PC-3 (cell line): ENCODE results near the gene ARRB1. TPM values are rescaled to one million over a fixed set of nuclear protein-coding genes. Genes with fewer than 3 reads are reported as not detected.

Source experiments
- ATAC-seq: fragments of 200-7000 bp; cut with Tn5 transposase; 2 replicates; pipeline ENCODE4 v1.9.1; 2020; ENCODE audit warnings: mild to moderate bottlenecking, moderate library complexity
- BruUV-seq: library from RNA; stranded (reverse); fragments of 400-500 nt; replicated peaks from 2 replicates; lab custom pipeline; 2021; lab: Mats Ljungman, UMichigan
- CTCF ChIA-PET: fragments of 300-600 bp; sonication (Branson Sonifier 250); formaldehyde crosslinking; loops from one replicate; lab custom pipeline; 2022; ENCODE audit warnings: antibody characterized with exemption; lab: Charles Lee
- POLR2A ChIA-PET: fragments of 300-600 bp; sonication (Branson Sonifier 250); formaldehyde crosslinking; loops from one replicate; lab custom pipeline; 2022; ENCODE audit warnings: antibody characterized with exemption; ENCODE audit not compliant: unreplicated experiment; lab: Charles Lee
- DNase-seq: peaks from one replicate; pipeline ENCODE4 v3.0.0-alpha.2; 2015
- H2AFZ ChIP-seq: fragments of 300-600 bp; sonication (generic); 2 replicates; pipeline ENCODE4 v1.6.0; 2016; ENCODE audit warnings: antibody characterized with exemption, low read length
- H3F3A ChIP-seq: fragments of 300-600 bp; sonication (generic); one replicate; pipeline ENCODE4 v1.6.0; 2017; ENCODE audit warnings: antibody characterized with exemption, low read length, control low read depth, mild to moderate bottlenecking; ENCODE audit not compliant: unreplicated experiment
- H3K27ac ChIP-seq: fragments of 300-600 bp; sonication (generic); 2 replicates; pipeline ENCODE4 v1.5.1; 2016; ENCODE audit warnings: mild to moderate bottlenecking, low read length
- H3K27me3 ChIP-seq: fragments of 300-600 bp; sonication (generic); 2 replicates; pipeline ENCODE4 v1.6.1; 2016; ENCODE audit warnings: low read length, mixed read lengths
- H3K36me3 ChIP-seq: fragments of 300-600 bp; sonication (generic); 2 replicates; pipeline ENCODE4 v1.6.1; 2016; ENCODE audit warnings: low read depth, mixed run types, low read length, mixed read lengths
- H3K4me1 ChIP-seq: fragments of 300-600 bp; sonication (generic); 2 replicates; pipeline ENCODE4 v1.5.1; 2016; ENCODE audit warnings: low read length; ENCODE audit not compliant: insufficient read depth
- H3K4me2 ChIP-seq: fragments of 300-600 bp; sonication (generic); 2 replicates; pipeline ENCODE4 v1.6.0; 2016; ENCODE audit warnings: low read length
- H3K4me3 ChIP-seq: fragments of 300-600 bp; sonication (generic); 2 replicates; pipeline ENCODE4 v1.5.1; 2016; ENCODE audit warnings: mild to moderate bottlenecking, low read length, mixed read lengths
- H3K79me2 ChIP-seq: fragments of 300-600 bp; sonication (generic); 2 replicates; pipeline ENCODE4 v1.6.1; 2017; ENCODE audit warnings: low read length, mixed read lengths
- H3K9ac ChIP-seq: fragments of 300-600 bp; sonication (generic); 2 replicates; pipeline ENCODE4 v1.6.0; 2016; ENCODE audit warnings: mild to moderate bottlenecking, low read length
- H3K9me2 ChIP-seq: fragments of 300-600 bp; sonication (generic); replicated peaks from 2 replicates; pipeline ENCODE4 v1.6.1; 2016; ENCODE audit warnings: mixed run types, low read length, mixed read lengths
- H3K9me3 ChIP-seq: fragments of 300-600 bp; sonication (generic); 2 replicates; pipeline ENCODE4 v1.6.1; 2016; ENCODE audit warnings: low read length, mixed read lengths
- H4K20me1 ChIP-seq: fragments of 300-600 bp; sonication (generic); 2 replicates; pipeline ENCODE4 v1.6.1; 2016; ENCODE audit warnings: low read length, mixed read lengths
- EZH2 ChIP-seq: fragments of 300-600 bp; sonication (generic); IDR thresholded peaks from one replicate; pipeline ENCODE4 v1.6.1; 2017; ENCODE audit warnings: antibody characterized with exemption, mild to moderate bottlenecking, low read length; ENCODE audit not compliant: unreplicated experiment
- EZH2phosphoT487 ChIP-seq: fragments of 300-600 bp; sonication (generic); IDR thresholded peaks from 2 replicates; pipeline ENCODE4 v1.6.1; 2018; ENCODE audit warnings: mild to moderate bottlenecking, antibody characterized with exemption, low read length, borderline replicate concordance
- intact Hi-C: fragments of 100-400 bp; cut with micrococcal nuclease; formaldehyde crosslinking; loops from 2 replicates; pipeline ENCODE4 v1.9.0; 2023
- microRNA-seq: library from miRNA; unstranded; fragments of <30 nt; microRNA quantifications from one replicate; pipeline ENCODE4 v1.1.0, GENCODE V29; 2020; ENCODE audit not compliant: unreplicated experiment
- total RNA-seq: library from RNA; depleted of rRNA; stranded (reverse); fragments of >200 nt; gene quantifications from 2 replicates; pipeline ENCODE4 v1.2.3, GENCODE V29; 2014; rRNA removed
- TF ChIP-seq, protein P1 (sequence below): fragments of 300-600 bp; sonication (generic); conservative IDR thresholded peaks from 2 replicates; pipeline ENCODE4 v1.5.1; 2017; ENCODE audit warnings: antibody characterized with exemption, low read depth, mild to moderate bottlenecking, low read length

The ARRB1 gene
- total RNA-seq, 1 experiment from 2014 or later: 19.1 TPM

DNA sequence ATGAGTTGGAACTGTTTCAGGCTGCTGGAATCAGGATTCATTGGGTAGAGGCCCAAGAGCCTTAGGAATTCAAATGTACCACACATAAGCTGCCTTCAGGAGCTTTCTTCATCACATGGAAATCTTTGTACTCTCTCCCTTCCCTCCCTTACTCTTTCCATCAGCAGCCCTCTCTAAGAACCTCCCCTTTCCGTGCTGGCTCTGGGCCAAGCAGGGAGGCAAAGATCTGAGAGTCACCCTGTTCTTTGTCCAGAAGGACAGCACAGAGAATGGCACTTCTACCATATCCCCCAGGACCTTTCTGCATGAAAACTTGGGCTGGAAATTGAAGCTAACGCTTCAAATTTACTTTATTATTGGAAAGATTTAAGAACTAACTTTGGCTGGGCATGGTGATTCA is 131.6 kb downstream of the ARRB1 start:
- ChIA-PET CTCF (no interaction called here), POLR2A (no interaction called here)
- Histone ChIP-seq H3K9ac (no peak overlapping the region), H3K4me3 (no peak overlapping the region), H3K27me3 (peaks cover 19% of the 10 kb centered on the region), H3K79me2 (no peaks in the 10 kb centered on the region), H3K9me2 (0 out of 2 replicates have a peak, but pooled peaks cover 3% of the 10 kb centered on the region), H3K36me3 (no peaks in the 10 kb centered on the region), H3K9me3 (no peaks in the 10 kb centered on the region), H3K4me1 (no peaks in the 10 kb centered on the region), H4K20me1 (no peaks in the 10 kb centered on the region), H2AFZ (no peak overlapping the region), H3K4me2 (no peak overlapping the region), H3K27ac (no peak overlapping the region), H3F3A (no peaks in the 10 kb centered on the region)
- TF ChIP-seq EZH2phosphoT487 (no peak), EZH2 (no peak)
- TF ChIP-seq, protein P1, sequence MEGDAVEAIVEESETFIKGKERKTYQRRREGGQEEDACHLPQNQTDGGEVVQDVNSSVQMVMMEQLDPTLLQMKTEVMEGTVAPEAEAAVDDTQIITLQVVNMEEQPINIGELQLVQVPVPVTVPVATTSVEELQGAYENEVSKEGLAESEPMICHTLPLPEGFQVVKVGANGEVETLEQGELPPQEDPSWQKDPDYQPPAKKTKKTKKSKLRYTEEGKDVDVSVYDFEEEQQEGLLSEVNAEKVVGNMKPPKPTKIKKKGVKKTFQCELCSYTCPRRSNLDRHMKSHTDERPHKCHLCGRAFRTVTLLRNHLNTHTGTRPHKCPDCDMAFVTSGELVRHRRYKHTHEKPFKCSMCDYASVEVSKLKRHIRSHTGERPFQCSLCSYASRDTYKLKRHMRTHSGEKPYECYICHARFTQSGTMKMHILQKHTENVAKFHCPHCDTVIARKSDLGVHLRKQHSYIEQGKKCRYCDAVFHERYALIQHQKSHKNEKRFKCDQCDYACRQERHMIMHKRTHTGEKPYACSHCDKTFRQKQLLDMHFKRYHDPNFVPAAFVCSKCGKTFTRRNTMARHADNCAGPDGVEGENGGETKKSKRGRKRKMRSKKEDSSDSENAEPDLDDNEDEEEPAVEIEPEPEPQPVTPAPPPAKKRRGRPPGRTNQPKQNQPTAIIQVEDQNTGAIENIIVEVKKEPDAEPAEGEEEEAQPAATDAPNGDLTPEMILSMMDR: no peak
- DNase-seq: no peak
- no TSS peak for BruUV-seq
- no peak for ATAC-seq
- intact Hi-C loops: no loop called here

GRCh38 chr11:75214843-75215242 is 136.6 kb downstream of the ARRB1 start:
- no peaks in the 10 kb centered on the region for H3K79me2 ChIP-seq
- ATAC-seq: no peak
- no peaks in the 10 kb centered on the region for H3F3A ChIP-seq
- H2AFZ ChIP-seq: no peak overlapping the region
- no peak for TF ChIP-seq EZH2phosphoT487
- TF ChIP-seq EZH2: no peak
- H4K20me1 ChIP-seq: no peaks in the 10 kb centered on the region
- no peaks in the 10 kb centered on the region for H3K9me3 ChIP-seq
- H3K27me3 ChIP-seq: peaks cover 20% of the 10 kb centered on the region
- no peak overlapping the region for H3K27ac ChIP-seq
- H3K4me1 ChIP-seq: no peaks in the 10 kb centered on the region
- no peak overlapping the region for H3K9ac ChIP-seq
- ChIA-PET CTCF (interaction anchor here (1.3 kb wide), 1 partner anchor 34 kb away, joined by 8 read pairs; no protein-coding TSS in a partner anchor), POLR2A (no interaction called here)
- H3K36me3 ChIP-seq: no peaks in the 10 kb centered on the region
- H3K4me2 ChIP-seq: no peak overlapping the region
- intact Hi-C loops: loop anchor here (1.0 kb wide), 1 partner anchor 18 kb away; no protein-coding TSS in a partner anchor
- BruUV-seq: no TSS peak
- H3K9me2 ChIP-seq: 0 out of 2 replicates have a peak, but pooled peaks cover 3% of the 10 kb centered on the region
- no peak for DNase-seq
- no peak overlapping the region for H3K4me3 ChIP-seq

- Histone ChIP-seq H3F3A (no peaks in the 10 kb centered on the region), H3K9ac (no peak overlapping the region), H3K27me3 (peaks cover 24% of the 10 kb centered on the region), H2AFZ (no peak overlapping the region), H3K9me2 (0 out of 2 replicates have a peak, but pooled peaks cover 3% of the 10 kb centered on the region), H3K27ac (no peak overlapping the region), H3K4me2 (no peak overlapping the region), H3K36me3 (no peaks in the 10 kb centered on the region), H4K20me1 (no peaks in the 10 kb centered on the region), H3K4me3 (no peak overlapping the region), H3K79me2 (no peaks in the 10 kb centered on the region), H3K4me1 (no peaks in the 10 kb centered on the region), H3K9me3 (no peaks in the 10 kb centered on the region)
- ATAC-seq: peak; percentile 77
- POLR2A ChIA-PET: no interaction called here
- CTCF ChIA-PET: interaction anchor here (0.6 to 1.3 kb wide), 2 partner anchors 34 to 60 kb away, joined by 3 to 8 read pairs; no protein-coding TSS in a partner anchor
- no TSS peak for BruUV-seq
- DNase-seq: peak; percentile 90
- intact Hi-C loops: loop anchor here (1.0 kb wide), 1 partner anchor 19 kb away; no protein-coding TSS in a partner anchor
- no peak for TF ChIP-seq EZH2phosphoT487
- TF ChIP-seq, protein P1: peak; percentile 54; the same call in 1 of the 2 replicates
Measured at GRCh38 chr11:75214411-75214821, 137.0 kb downstream of the ARRB1 start.

Small RNAs within 50 kb of the gene (microRNA-seq; reads per million reads assigned to microRNA genes)
- gene MIR326: 4.8 reads per million, percentile 19 among the genes with 10 or more reads in this experiment

Other genes with a start within 250 kb of the ARRB1 start
- gene SLCO2B1, start 200.6 kb downstream of the ARRB1 start, total RNA-seq: not detected in 2 replicates
- gene TPBGL, start 110.9 kb downstream of the ARRB1 start, total RNA-seq: not detected in 2 replicates
- 1,739 and 2,018 TPM in 2 replicates for gene RPS3, start 47.9 kb upstream of the ARRB1 start, total RNA-seq
- 6.6 and 8.4 TPM in 2 replicates for gene KLHL35, start 81.5 kb upstream of the ARRB1 start, total RNA-seq
- 21.4 and 31.1 TPM in 2 replicates for gene GDPD5, start 174.3 kb upstream of the ARRB1 start, total RNA-seq
- gene SERPINH1, start 210.6 kb upstream of the ARRB1 start, total RNA-seq: 117 and 121 TPM in 2 replicates